Activated naive CD4-positive, alpha-beta T cell treated with anti-CD3 and anti-CD28 coated beads for 36 hours (primary cell): ENCODE data around the gene GOLGA8B. TPM values are rescaled to one million over a fixed set of nuclear protein-coding genes. Genes with fewer than 3 reads are reported as not detected.
"Not testable (repeated sequence)": the region's sequence is repeated elsewhere in the genome, so short reads cannot be mapped to it uniquely, and the experiment has no call there.

Experiments used
- CTCF ChIA-PET: fragments of 350-600 bp; sonication (Branson Sonifier 250); formaldehyde crosslinking; loops from one replicate; lab custom pipeline; 2021; ENCODE audit warnings: antibody characterized with exemption; lab: Charles Lee
- DNase-seq: peaks from one replicate; pipeline ENCODE4 v3.0.0-alpha.2; 2020
- H3K27ac Mint-ChIP-seq: one replicate; pipeline ENCODE4 v1.8.0; 2021; ENCODE audit warnings: mild to moderate bottlenecking, mixed read lengths
- H3K27me3 Mint-ChIP-seq: one replicate; pipeline ENCODE4 v1.8.0; 2021; ENCODE audit warnings: low read depth, mixed read lengths
- H3K36me3 Mint-ChIP-seq: one replicate; pipeline ENCODE4 v1.8.0; 2021; ENCODE audit warnings: low read depth, mixed read lengths
- H3K4me1 Mint-ChIP-seq: one replicate; pipeline ENCODE4 v1.8.0; 2021; ENCODE audit warnings: low read depth, mixed read lengths
- H3K4me3 Mint-ChIP-seq: one replicate; pipeline ENCODE4 v1.8.0; 2021; ENCODE audit warnings: mild to moderate bottlenecking, moderate library complexity, mixed read lengths
- H3K9me3 Mint-ChIP-seq: one replicate; pipeline ENCODE4 v1.8.0; 2021; ENCODE audit warnings: mixed read lengths
- intact Hi-C: fragments of 100-400 bp; cut with micrococcal nuclease; formaldehyde crosslinking; loops from one replicate; pipeline ENCODE4 v1.15.1; 2023
- total RNA-seq, 2 experiments: library from RNA; stranded (reverse); gene quantifications; one replicate each; pipeline ENCODE4 v1.2.3, GENCODE V29; 2021

Gene GOLGA8B
- total RNA-seq, 2 experiments from 2014 or later = 66.5 to 67.2 TPM

GRCh38 chr15:34543860-34544649, 39.4 kb downstream of the GOLGA8B start:
- H3K4me3 Mint-ChIP-seq, H3K27ac Mint-ChIP-seq, DNase-seq, H3K36me3 Mint-ChIP-seq, CTCF ChIA-PET, H3K27me3 Mint-ChIP-seq, intact Hi-C loops, H3K9me3 Mint-ChIP-seq, H3K4me1 Mint-ChIP-seq: not testable (repeated sequence)

- H3K36me3 Mint-ChIP-seq, H3K4me3 Mint-ChIP-seq, H3K9me3 Mint-ChIP-seq, H3K4me1 Mint-ChIP-seq, DNase-seq, H3K27ac Mint-ChIP-seq, intact Hi-C loops, H3K27me3 Mint-ChIP-seq, CTCF ChIA-PET: not testable (repeated sequence)
Measured at GRCh38 chr15:34535857-34536256, 47.6 kb downstream of the GOLGA8B start.

Other genes with a start within 250 kb of the GOLGA8B start
- gene SLC12A6, start 245.9 kb downstream of the GOLGA8B start, total RNA-seq = 10 to 100 TPM; 24.6 to 28.7 TPM
- 100 to 1,000 TPM; 220 to 227 TPM for gene NOP10, start 240.5 kb downstream of the GOLGA8B start, total RNA-seq
- under 1 TPM in 1 of 2 experiments, not detected in 1; 0.05 TPM for gene NUTM1, start 240.3 kb downstream of the GOLGA8B start, total RNA-seq
- gene LPCAT4, start 216.5 kb downstream of the GOLGA8B start, total RNA-seq = 10 to 100 TPM; 63.5 to 66.8 TPM
- gene GOLGA8A, start 145.8 kb downstream of the GOLGA8B start, total RNA-seq = 10 to 100 TPM; 38.7 to 44.5 TPM
- gene GJD2, start 171.3 kb upstream of the GOLGA8B start, total RNA-seq = not detected
- gene ACTC1, start 211.9 kb upstream of the GOLGA8B start, total RNA-seq = not detected